A549 (cell line): ENCODE data around the gene DUSP28.

ENCODE experiments used
- BHLHE40 ChIP-seq: IDR thresholded peaks from 2 replicates; pipeline ENCODE4 v1.6.1; 2012; ENCODE audit warnings: low read depth, low read length, inconsistent platforms
- CTCF ChIP-seq: fragments of >200 bp; sonication (Bioruptor Twin); formaldehyde crosslinking; IDR thresholded peaks from 3 replicates; pipeline ENCODE4 v1.5.1; 2016
- E2F6 ChIP-seq: IDR thresholded peaks from 2 replicates; pipeline ENCODE4 v1.6.1; 2012; ENCODE audit warnings: low read depth, borderline replicate concordance
- HDAC2 ChIP-seq: fragments of 200-600 bp; sonication (generic); IDR thresholded peaks from 2 replicates; pipeline ENCODE4 v1.6.1; 2016
- MAFK ChIP-seq: fragments of 450-650 bp; IDR thresholded peaks from 2 replicates; pipeline ENCODE4 v1.6.1; 2014; ENCODE audit not compliant: partially characterized antibody
- POLR2A ChIP-seq: IDR thresholded peaks from 2 replicates; pipeline ENCODE4 v1.6.1; 2012; ENCODE audit warnings: mild to moderate bottlenecking, low read length
- REST ChIP-seq: fragments of 200-600 bp; sonication (generic); IDR thresholded peaks from 2 replicates; pipeline ENCODE4 v1.6.1; 2016; ENCODE audit warnings: antibody characterized with exemption, mild to moderate bottlenecking, moderate library complexity
- RNF2 ChIP-seq: fragments of 200-600 bp; sonication (generic); IDR thresholded peaks from 2 replicates; pipeline ENCODE4 v1.6.1; 2016; ENCODE audit warnings: low read depth, mild to moderate bottlenecking, antibody characterized with exemption, moderate library complexity, borderline replicate concordance
- SREBF2 ChIP-seq: fragments of 450-650 bp; IDR thresholded peaks from 2 replicates; pipeline ENCODE4 v1.6.1; 2014; ENCODE audit warnings: mild to moderate bottlenecking, moderate library complexity

- TF ChIP-seq POLR2A (no peak), SREBF2 (no peak), E2F6 (no peak), RNF2 (no peak), CTCF (no peak), REST (no peak), MAFK (no peak), HDAC2 (no peak), BHLHE40 (no peak)
Measured at GRCh38 chr2:240589375-240589774, 29.2 kb downstream of the DUSP28 start.
